ENCODE data around the gene NLRX1.
"Not testable (repeated sequence)": the region's sequence is repeated elsewhere in the genome, so short reads cannot be mapped to it uniquely, and the experiment has no call there.

Gene NLRX1

GRCh38 chr11:119153049-119153818 lies 15.3 kb upstream of the NLRX1 start:
- DNase-seq: no peak

GRCh38 chr11:119154178-119154577 lies 14.3 kb upstream of the NLRX1 start:
- DNase-seq: no peak

GRCh38 chr11:119155733-119156492 lies 12.6 kb upstream of the NLRX1 start:
- no peak for DNase-seq

- no peak for DNase-seq
Measured at GRCh38 chr11:119156496-119156895, 12.0 kb upstream of the NLRX1 start.

GRCh38 chr11:119157063-119157462 lies 11.5 kb upstream of the NLRX1 start:
- no peak for DNase-seq

GRCh38 chr11:119158467-119158866 lies 10.1 kb upstream of the NLRX1 start:
- no peak for DNase-seq

GRCh38 chr11:119160151-119160550 lies 8.4 kb upstream of the NLRX1 start:
- DNase-seq: no peak

GRCh38 chr11:119161871-119162270 lies 6.7 kb upstream of the NLRX1 start:
- DNase-seq: no peak

GRCh38 chr11:119166368-119167076 lies 2.0 kb upstream of the NLRX1 start:
- DNase-seq: no peak

- not testable (repeated sequence) for DNase-seq
Measured at GRCh38 chr11:119167077-119167458, 1.5 kb upstream of the NLRX1 start.

- no peak for DNase-seq
Measured at GRCh38 chr11:119167933-119168332, 592 bp upstream of the NLRX1 start.

GRCh38 chr11:119169282-119169719 lies 776 bp downstream of the NLRX1 start:
- DNase-seq: peak; percentile 15 to 17

GRCh38 chr11:119172513-119172912 lies 4.0 kb downstream of the NLRX1 start:
- peak in 1 of 2 donors; percentile 13 for DNase-seq

GRCh38 chr11:119173453-119173852 lies 4.9 kb downstream of the NLRX1 start:
- no peak for DNase-seq

- DNase-seq: no peak
Measured at GRCh38 chr11:119175493-119176077, 7.1 kb downstream of the NLRX1 start.

GRCh38 chr11:119178166-119178680 lies 9.7 kb downstream of the NLRX1 start:
- DNase-seq: no peak

- DNase-seq: no peak
Measured at GRCh38 chr11:119179342-119179741, 10.8 kb downstream of the NLRX1 start.

- DNase-seq: no peak
Measured at GRCh38 chr11:119179983-119180382, 11.5 kb downstream of the NLRX1 start.

GRCh38 chr11:119180729-119181676 lies 12.5 kb downstream of the NLRX1 start:
- no peak for DNase-seq

- no peak for DNase-seq
Measured at GRCh38 chr11:119181677-119182412, 13.3 kb downstream of the NLRX1 start.

- DNase-seq: not testable (repeated sequence)
Measured at GRCh38 chr11:119184399-119184798, 15.9 kb downstream of the NLRX1 start.
